GM18519 (cell line): Measurements from ENCODE around the gene RAPGEF5.
"Not testable (repeated sequence)": the region's sequence is repeated elsewhere in the genome, so short reads cannot be mapped to it uniquely, and the experiment has no call there.

Experiments
- ATAC-seq: cut with Tn5 transposase; IDR thresholded peaks from one replicate; pipeline ENCODE4 v1.9.1; 2021; ENCODE audit warnings: mild to moderate bottlenecking, moderate library complexity; ENCODE audit not compliant: unreplicated experiment, low FRiP score

RAPGEF5 gene

GRCh38 chr7:22108151-22108845, 248.7 kb downstream of the RAPGEF5 start:
- no peak for ATAC-seq

- ATAC-seq: no peak
Measured at GRCh38 chr7:22105550-22105949, 251.4 kb downstream of the RAPGEF5 start.

GRCh38 chr7:22094413-22095342, 262.3 kb downstream of the RAPGEF5 start:
- ATAC-seq: no peak

DNA sequence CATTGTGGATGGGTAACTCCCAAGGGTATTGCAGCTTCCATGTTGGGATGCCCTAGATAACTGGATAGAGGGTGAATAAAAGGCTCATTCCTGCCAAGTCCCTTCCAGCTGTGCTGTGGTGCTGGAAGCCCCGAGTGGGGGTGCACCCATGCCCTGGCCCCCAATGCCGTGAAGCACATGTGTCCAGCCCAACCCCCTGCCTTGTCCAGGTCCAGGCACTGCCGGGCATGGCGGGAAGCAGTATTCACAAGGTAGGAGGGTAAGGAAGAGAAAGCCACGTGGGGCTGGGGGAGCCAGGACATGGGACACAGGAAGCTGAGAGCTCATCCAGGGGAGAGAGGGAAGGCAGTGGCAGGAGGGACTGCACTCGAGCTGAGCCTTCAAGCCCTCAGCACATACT, 263.0 kb downstream of the RAPGEF5 start:
- no peak for ATAC-seq

DNA sequence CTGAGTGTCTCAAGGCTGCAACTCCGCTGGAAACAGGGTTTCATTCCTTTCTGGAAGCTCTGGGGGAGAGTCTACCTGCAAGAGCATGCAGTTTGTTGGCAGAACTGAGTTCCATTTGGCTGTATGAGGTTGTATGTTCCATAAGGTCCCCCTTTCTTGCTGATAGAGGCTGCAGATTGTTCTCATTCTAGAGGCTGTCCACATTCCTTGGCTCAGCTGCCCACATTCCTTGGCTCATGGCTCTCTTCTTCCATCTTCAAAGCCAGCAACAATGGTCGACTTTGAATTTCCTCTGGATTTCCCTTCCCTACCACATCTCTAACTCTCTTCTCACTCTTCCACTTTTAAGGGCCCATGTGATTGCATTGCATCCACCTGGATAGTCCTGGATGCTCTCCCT, 264.0 kb downstream of the RAPGEF5 start:
- ATAC-seq: no peak

DNA sequence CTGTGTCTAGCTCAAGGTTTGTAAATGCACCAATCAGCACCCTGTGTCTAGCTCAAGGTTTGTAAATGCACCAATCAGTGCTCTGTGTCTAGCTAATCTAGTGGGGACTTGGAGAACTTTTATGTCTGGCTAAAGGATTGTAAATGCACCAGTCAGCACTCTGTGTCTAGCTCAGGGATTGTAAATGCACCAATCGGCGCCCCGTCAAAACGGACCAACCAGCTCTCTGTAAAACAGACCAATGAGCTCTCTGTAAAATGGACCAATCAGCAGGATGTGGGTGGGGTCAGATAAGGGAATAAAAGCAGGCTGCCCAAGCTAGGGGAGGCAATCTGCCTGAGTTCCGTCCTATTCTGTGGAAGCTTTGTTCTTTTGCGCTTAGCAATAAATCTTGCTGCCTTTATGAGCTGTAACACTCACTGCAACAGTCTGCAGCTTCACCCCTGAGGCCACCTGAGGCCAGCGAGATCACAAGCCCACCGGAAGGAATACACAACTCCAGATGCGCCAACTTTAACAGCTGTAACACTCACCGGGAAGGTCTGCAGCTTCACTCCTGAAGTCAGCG, 265.9 kb downstream of the RAPGEF5 start:
- ATAC-seq: not testable (repeated sequence)

GRCh38 chr7:22090512-22090911, 266.4 kb downstream of the RAPGEF5 start:
- ATAC-seq: no peak

DNA sequence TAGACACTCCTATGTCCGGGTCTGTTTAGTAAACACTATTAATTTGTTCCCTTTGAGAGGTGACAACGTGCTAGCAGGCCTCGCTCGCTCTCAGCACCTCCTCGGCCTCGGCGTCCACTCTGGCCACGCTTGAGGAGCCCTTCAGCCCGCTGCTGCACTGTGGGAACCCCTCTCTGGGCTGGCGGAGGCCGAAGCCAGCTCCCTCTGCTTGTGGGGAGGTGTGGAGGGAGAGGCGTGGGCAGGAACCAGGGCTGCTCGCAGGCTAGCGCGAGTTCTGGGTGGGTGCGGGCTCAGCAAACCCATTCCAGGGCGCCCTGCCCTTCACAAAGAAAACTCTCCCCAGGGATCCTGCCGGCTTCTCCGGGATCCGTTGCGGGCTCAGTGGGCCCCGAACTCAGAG, 266.8 kb downstream of the RAPGEF5 start:
- ATAC-seq: no peak

DNA sequence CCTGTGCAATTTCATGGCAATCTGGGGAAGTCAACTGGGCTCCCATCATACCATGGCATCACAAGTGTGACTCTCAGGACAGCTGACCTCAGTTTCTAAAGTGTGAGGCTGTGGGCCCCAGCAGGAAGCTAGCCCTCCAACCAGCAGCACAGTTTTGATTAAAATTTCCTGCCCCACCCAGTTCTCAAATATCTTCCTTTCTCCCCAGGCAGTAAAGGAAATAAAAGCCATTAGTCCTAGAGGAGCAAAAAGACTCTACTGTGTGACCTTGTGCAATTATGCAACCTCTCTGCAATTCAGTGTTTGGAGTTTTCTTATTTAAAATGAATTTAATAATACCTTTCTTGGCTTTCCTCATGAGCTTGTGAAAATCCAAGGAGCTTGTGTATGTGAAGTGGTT, 268.1 kb downstream of the RAPGEF5 start:
- ATAC-seq: no peak

DNA sequence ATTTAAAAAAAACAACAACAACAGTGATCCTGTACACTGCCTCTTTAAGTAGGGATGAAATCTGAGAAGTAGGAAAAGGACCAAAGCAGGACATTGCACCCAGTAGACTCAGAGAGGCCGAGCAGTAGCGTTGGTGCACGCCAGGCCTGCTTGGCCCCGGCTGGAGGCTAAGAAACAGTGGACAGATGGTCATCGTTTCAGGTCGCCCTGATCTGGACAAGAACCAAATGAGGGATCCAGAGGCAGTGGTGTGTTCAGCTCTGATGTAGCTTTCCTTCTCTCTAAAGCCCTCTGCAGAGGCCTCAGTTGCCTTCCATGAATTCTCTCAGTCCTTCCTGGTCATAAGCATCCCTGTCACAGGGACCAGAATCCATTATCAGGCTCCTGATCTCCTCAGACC, 269.1 kb downstream of the RAPGEF5 start:
- no peak for ATAC-seq

DNA sequence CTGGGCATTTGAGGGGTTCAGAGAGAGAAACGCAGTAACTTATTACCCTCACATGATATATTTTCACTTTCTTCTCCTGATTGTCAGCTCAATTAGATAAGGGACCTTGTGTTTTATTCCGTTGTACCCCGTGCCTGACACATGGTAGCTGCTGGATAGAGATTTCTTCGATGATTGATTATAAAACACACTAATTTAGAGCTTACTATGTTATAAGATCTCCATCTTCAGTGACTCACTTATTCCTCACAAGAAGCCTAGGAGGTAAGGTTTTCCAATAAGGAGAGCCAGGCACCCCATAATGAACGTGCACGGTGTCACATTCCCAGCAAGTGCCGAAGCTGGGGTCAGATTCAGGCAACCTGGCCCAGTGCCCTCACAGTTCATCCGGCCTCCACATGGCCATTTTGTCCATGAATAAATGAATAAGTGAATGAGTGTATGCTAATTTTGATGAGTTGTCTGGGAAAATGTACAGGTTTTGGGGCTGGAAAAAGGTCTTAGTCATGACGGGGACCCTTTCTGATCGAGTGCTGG, 273.2 kb downstream of the RAPGEF5 start:
- no peak for ATAC-seq

DNA sequence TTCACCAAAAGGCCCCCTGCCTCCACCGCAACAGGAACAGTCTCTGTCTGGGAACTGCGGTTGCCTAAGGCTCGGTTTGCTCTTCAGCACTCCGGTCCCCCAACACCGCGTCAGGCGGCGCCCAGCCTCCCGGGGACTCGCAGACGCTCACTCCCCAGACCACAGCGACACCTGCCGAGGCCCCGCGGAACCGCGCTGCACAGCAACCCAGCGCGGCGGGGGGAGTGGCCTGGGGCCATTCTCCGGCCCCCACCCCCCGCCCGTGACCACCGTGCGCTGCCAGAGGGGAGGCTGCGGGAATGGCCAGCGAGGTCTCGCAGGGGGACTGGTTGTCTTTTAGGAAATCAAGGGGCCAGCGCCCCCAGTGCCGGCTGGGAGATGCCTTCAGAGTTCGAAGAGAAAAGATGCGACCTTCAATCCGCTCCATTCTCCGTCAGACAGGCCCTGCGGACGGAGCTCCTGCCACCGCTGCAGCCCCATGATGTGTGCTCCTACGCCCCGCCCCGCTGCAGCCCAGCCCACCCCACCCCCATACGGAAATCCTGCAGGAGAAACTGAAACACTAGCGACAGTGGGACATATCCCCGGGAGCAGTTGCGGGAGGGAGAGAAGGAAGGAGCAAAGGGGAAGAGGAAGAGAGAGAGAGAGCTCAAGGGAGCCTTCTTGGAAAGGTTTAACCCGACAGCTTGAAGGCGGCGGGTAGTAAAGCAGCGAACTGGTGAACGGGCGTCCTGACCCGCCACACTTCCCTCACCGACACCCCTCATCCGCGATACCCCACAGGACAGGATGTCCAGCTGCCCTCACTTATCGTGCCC, 273.9 kb downstream of the RAPGEF5 start:
- peak; percentile 90 for ATAC-seq

- peak; percentile 7 for ATAC-seq
Measured at GRCh38 chr7:22082553-22082885, 274.4 kb downstream of the RAPGEF5 start.

- not testable (repeated sequence) for ATAC-seq
Measured at GRCh38 chr7:22080219-22080618, 276.7 kb downstream of the RAPGEF5 start.

- ATAC-seq: not testable (repeated sequence)
Measured at GRCh38 chr7:22078872-22079271, 278.1 kb downstream of the RAPGEF5 start.

GRCh38 chr7:22075561-22075960, 281.4 kb downstream of the RAPGEF5 start:
- no peak for ATAC-seq

DNA sequence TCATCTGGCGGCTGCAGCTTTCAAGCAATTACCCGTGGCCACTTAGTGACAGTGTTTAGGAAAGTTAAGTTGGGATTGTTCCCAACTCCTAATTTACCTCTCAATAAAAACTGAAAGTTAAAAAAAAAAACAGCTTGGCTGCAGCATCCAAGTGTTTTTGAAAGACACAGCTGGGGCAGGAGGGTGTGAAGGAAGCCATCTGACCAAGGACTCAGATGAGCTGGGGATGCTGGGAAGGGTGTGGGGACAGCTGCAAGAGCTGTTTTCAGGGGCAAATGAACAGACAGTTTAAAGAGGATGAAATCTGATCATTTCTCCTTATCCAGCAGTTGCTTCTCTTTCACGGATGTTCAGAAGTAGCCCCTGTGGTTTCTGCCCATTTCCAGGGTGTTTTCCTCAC, 282.1 kb downstream of the RAPGEF5 start:
- no peak for ATAC-seq
